CMK (cell line): ENCODE data around the gene AKR7A2.

ENCODE experiments used
- DNase-seq: peaks from one replicate; pipeline ENCODE4 v3.0.0-alpha.2; 2010; ENCODE audit warnings: low read depth

AKR7A2 gene

GRCh38 chr1:19311931-19312781 is at the start of gene AKR7A2, which contains the start of gene SLC66A1:
TSS of gene AKR7A2 (minus strand) at chr1:19312144. CDS start at chr1:19312124, 20 bp downstream.
TSS of gene SLC66A1 (plus strand) at chr1:19312326. CDS start at chr1:19317678, 5,352 bp downstream.
- peak; percentile 90 for DNase-seq

- no peak for DNase-seq
These were observed 49.1 kb upstream of the AKR7A2 start for GRCh38 chr1:19360843-19361610.

GRCh38 chr1:19360432-19360831 is 48.5 kb upstream of the AKR7A2 start:
- no peak for DNase-seq

GRCh38 chr1:19360016-19360415 is 48.1 kb upstream of the AKR7A2 start:
- no peak for DNase-seq

GRCh38 chr1:19359357-19359756 is 47.4 kb upstream of the AKR7A2 start:
- DNase-seq: no peak

GRCh38 chr1:19358710-19359109 is 46.8 kb upstream of the AKR7A2 start:
- DNase-seq: no peak

GRCh38 chr1:19357299-19357986 is 45.5 kb upstream of the AKR7A2 start:
- DNase-seq: no peak

- no peak for DNase-seq
These were observed 44.3 kb upstream of the AKR7A2 start for GRCh38 chr1:19356266-19356665.

GRCh38 chr1:19354531-19354981 is 42.6 kb upstream of the AKR7A2 start:
- no peak for DNase-seq

GRCh38 chr1:19353596-19353995 is 41.7 kb upstream of the AKR7A2 start:
- DNase-seq: no peak

GRCh38 chr1:19352839-19353238 is 40.9 kb upstream of the AKR7A2 start:
- DNase-seq: no peak

- no peak for DNase-seq
These were observed 39.9 kb upstream of the AKR7A2 start for GRCh38 chr1:19351873-19352272.

- no peak for DNase-seq
These were observed 38.6 kb upstream of the AKR7A2 start for GRCh38 chr1:19350566-19350965.

GRCh38 chr1:19349999-19350398 is 38.1 kb upstream of the AKR7A2 start:
- DNase-seq: no peak

- DNase-seq: no peak
These were observed 36.7 kb upstream of the AKR7A2 start for GRCh38 chr1:19348441-19349198.

GRCh38 chr1:19347533-19348172 is 35.7 kb upstream of the AKR7A2 start:
- no peak for DNase-seq

- no peak for DNase-seq
These were observed 34.1 kb upstream of the AKR7A2 start for GRCh38 chr1:19346026-19346425.

- no peak for DNase-seq
These were observed 33.4 kb upstream of the AKR7A2 start for GRCh38 chr1:19345391-19345790.

- no peak for DNase-seq
These were observed 32.9 kb upstream of the AKR7A2 start for GRCh38 chr1:19344831-19345230.

- DNase-seq: no peak
These were observed 32.4 kb upstream of the AKR7A2 start for GRCh38 chr1:19344372-19344810.
